GM21390 (cell line): ENCODE results near the gene FTCD.

Experiments used
- ATAC-seq: cut with Tn5 transposase; IDR thresholded peaks from one replicate; pipeline ENCODE4 v1.9.1; 2021; ENCODE audit not compliant: unreplicated experiment

FTCD gene

GRCh38 chr21:46124083-46124925, 31.1 kb downstream of the FTCD start:
- no peak for ATAC-seq

GRCh38 chr21:46122758-46123683, 32.4 kb downstream of the FTCD start:
- ATAC-seq = no peak

GRCh38 chr21:46122237-46122671, 33.1 kb downstream of the FTCD start:
- no peak for ATAC-seq

GRCh38 chr21:46121286-46122221, 33.8 kb downstream of the FTCD start:
- ATAC-seq = no peak

- ATAC-seq = no peak
These were observed 34.8 kb downstream of the FTCD start for GRCh38 chr21:46120301-46121285.

GRCh38 chr21:46119637-46120271, 35.6 kb downstream of the FTCD start:
- no peak for ATAC-seq

- no peak for ATAC-seq
These were observed 36.2 kb downstream of the FTCD start for GRCh38 chr21:46119144-46119636.

- ATAC-seq = no peak
These were observed 36.8 kb downstream of the FTCD start for GRCh38 chr21:46118316-46119143.

- no peak for ATAC-seq
These were observed 37.6 kb downstream of the FTCD start for GRCh38 chr21:46117586-46118315.

- ATAC-seq = no peak
These were observed 38.4 kb downstream of the FTCD start for GRCh38 chr21:46116776-46117585.

GRCh38 chr21:46116189-46116775, 39.1 kb downstream of the FTCD start:
- ATAC-seq = no peak

- no peak for ATAC-seq
These were observed 39.8 kb downstream of the FTCD start for GRCh38 chr21:46115441-46116188.

GRCh38 chr21:46114963-46115362, 40.4 kb downstream of the FTCD start:
- no peak for ATAC-seq

- ATAC-seq = no peak
These were observed 41.7 kb downstream of the FTCD start for GRCh38 chr21:46113497-46114176.

GRCh38 chr21:46112725-46113215, 42.6 kb downstream of the FTCD start:
- ATAC-seq = no peak
